Caco-2 (cell line): ENCODE results near the gene ADIG. TPM values are rescaled to one million over a fixed set of nuclear protein-coding genes. Genes with fewer than 3 reads are reported as not detected.

Source experiments
- BruUV-seq: library from RNA; stranded (reverse); fragments of 400-500 nt; replicated peaks from 2 replicates; lab custom pipeline; 2021; lab: Mats Ljungman, UMichigan
- CTCF ChIA-PET: fragments of 300-600 bp; sonication (Branson Sonifier 250); formaldehyde crosslinking; loops from one replicate; lab custom pipeline; 2022; ENCODE audit warnings: antibody characterized with exemption; lab: Charles Lee
- POLR2A ChIA-PET: fragments of 300-600 bp; sonication (Branson Sonifier 250); formaldehyde crosslinking; loops from one replicate; lab custom pipeline; 2022; ENCODE audit warnings: antibody characterized with exemption; lab: Charles Lee
- DNase-seq, 2 experiments: peaks; one replicate each; pipeline versions ENCODE4 v3.0.0 to v3.0.0-alpha.2; 2020 to 2022
- H3K27me3 ChIP-seq: replicated peaks from 2 replicates; pipeline ENCODE4 v1.6.0; 2011; ENCODE audit warnings: low read length; ENCODE audit not compliant: control insufficient read depth, insufficient read depth
- H3K36me3 ChIP-seq: 2 replicates; pipeline ENCODE4 v1.5.1; 2011; ENCODE audit warnings: low read length; ENCODE audit not compliant: control insufficient read depth, insufficient read depth
- H3K4me1 ChIP-seq: fragments of 250-450 bp; sonication (Bioruptor Pico); 2 replicates; pipeline ENCODE4 v1.5.1; 2020; ENCODE audit warnings: mild to moderate bottlenecking
- H3K4me3 ChIP-seq: 2 replicates; pipeline ENCODE4 v1.5.1; 2011; ENCODE audit warnings: low read depth, mild to moderate bottlenecking, control low read depth, low read length
- H3K9me3 ChIP-seq: fragments of 250-450 bp; sonication (Bioruptor Pico); 2 replicates; pipeline ENCODE4 v1.5.1; 2020; ENCODE audit warnings: mild to moderate bottlenecking, moderate library complexity
- H3K27ac Mint-ChIP-seq: one replicate; pipeline ENCODE4 v1.8.0; 2022; ENCODE audit warnings: mixed read lengths; ENCODE audit not compliant: unreplicated experiment
- H3K27me3 Mint-ChIP-seq: one replicate; pipeline ENCODE4 v1.8.0; 2022; ENCODE audit warnings: mixed read lengths; ENCODE audit not compliant: insufficient read depth, unreplicated experiment
- H3K36me3 Mint-ChIP-seq: one replicate; pipeline ENCODE4 v1.8.0; 2022; ENCODE audit warnings: mild to moderate bottlenecking, mixed read lengths; ENCODE audit not compliant: insufficient read depth, unreplicated experiment
- H3K4me1 Mint-ChIP-seq: one replicate; pipeline ENCODE4 v1.8.0; 2022; ENCODE audit warnings: low read depth, mixed read lengths; ENCODE audit not compliant: unreplicated experiment
- H3K4me3 Mint-ChIP-seq: one replicate; pipeline ENCODE4 v1.8.0; 2022; ENCODE audit warnings: mild to moderate bottlenecking, moderate library complexity, mixed read lengths; ENCODE audit not compliant: unreplicated experiment
- H3K9me3 Mint-ChIP-seq: one replicate; pipeline ENCODE4 v1.8.0; 2022; ENCODE audit warnings: mixed read lengths; ENCODE audit not compliant: unreplicated experiment
- CTCF ChIP-seq, 2 experiments: fragments of 200-600 bp in 1 of 2; IDR thresholded peaks; 1 replicate in 1 of 2; 2 replicates in 1 of 2; pipeline versions ENCODE4 v1.5.1 to v1.8.0; 2011 to 2022; ENCODE audit warnings: antibody characterized with exemption in 1 of 2, control low read depth in 1 of 2, inconsistent platforms in 1 of 2, low read depth in 1 of 2, low read length in 1 of 2, mild to moderate bottlenecking in 1 of 2, moderate library complexity in 1 of 2; ENCODE audit not compliant: insufficient read depth in 1 of 2, severe bottlenecking in 1 of 2, unreplicated experiment in 1 of 2
- intact Hi-C: fragments of 100-400 bp; cut with micrococcal nuclease; formaldehyde crosslinking; loops from one replicate; pipeline ENCODE4 v1.10.0; 2022; ENCODE audit not compliant: unreplicated experiment
- total RNA-seq: library from RNA; stranded (reverse); gene quantifications from 2 replicates; pipeline ENCODE4 v1.2.3, GENCODE V29; 2022

ADIG gene
- total RNA-seq, 1 experiment from 2014 or later: not detected

- Mint-ChIP-seq H3K9me3 (no peaks in the 10 kb centered on the region), H3K36me3 (peaks cover 51% of the 10 kb centered on the region), H3K27ac (no peak overlapping the region), H3K4me1 (no peaks in the 10 kb centered on the region), H3K27me3 (no peaks in the 10 kb centered on the region), H3K4me3 (no peak overlapping the region)
- Histone ChIP-seq H3K36me3 (no peaks in the 10 kb centered on the region), H3K9me3 (no peaks in the 10 kb centered on the region), H3K27me3 (no peaks in the 10 kb centered on the region), H3K4me3 (no peak overlapping the region), H3K4me1 (no peaks in the 10 kb centered on the region)
- TF ChIP-seq CTCF (IDR thresholded peaks at IDR 0.05; ENCODE audit: insufficient read depth in 1 of 2, low read depth in 1 of 2, low read length in 1 of 2, severe bottlenecking in 1 of 2, unreplicated experiment in 1 of 2): no peak
- CTCF ChIA-PET: interaction anchor here (1.2 kb wide), 1 partner anchor 12 kb away, joined by 3 read pairs; no protein-coding TSS in a partner anchor
- no peak for DNase-seq
- intact Hi-C loops: no loop called here
- BruUV-seq: no TSS peak
- POLR2A ChIA-PET: no interaction called here
Observed at GRCh38 chr20:38566036-38566598, 14.9 kb upstream of the ADIG start.

GRCh38 chr20:38569747-38570525 lies 11.1 kb upstream of the ADIG start:
- intact Hi-C loops: no loop called here
- H3K36me3 ChIP-seq: no peaks in the 10 kb centered on the region
- DNase-seq: no peak
- no peaks in the 10 kb centered on the region for H3K9me3 ChIP-seq
- no peak for TF ChIP-seq CTCF (IDR thresholded peaks at IDR 0.05; ENCODE audit: insufficient read depth in 1 of 2, low read depth in 1 of 2, low read length in 1 of 2, severe bottlenecking in 1 of 2, unreplicated experiment in 1 of 2)
- Mint-ChIP-seq H3K4me1 (no peaks in the 10 kb centered on the region), H3K36me3 (peaks cover 53% of the 10 kb centered on the region), H3K27ac (no peak overlapping the region), H3K27me3 (no peaks in the 10 kb centered on the region), H3K4me3 (no peak overlapping the region), H3K9me3 (no peaks in the 10 kb centered on the region)
- no TSS peak for BruUV-seq
- H3K4me1 ChIP-seq: no peaks in the 10 kb centered on the region
- no peaks in the 10 kb centered on the region for H3K27me3 ChIP-seq
- H3K4me3 ChIP-seq: no peak overlapping the region
- ChIA-PET POLR2A (no interaction called here), CTCF (no interaction called here)

- no peak overlapping the region for H3K4me3 ChIP-seq
- H3K9me3 ChIP-seq: no peaks in the 10 kb centered on the region
- no peak overlapping the region for H3K4me3 Mint-ChIP-seq
- no peaks in the 10 kb centered on the region for H3K4me1 ChIP-seq
- H3K27me3 Mint-ChIP-seq: no peaks in the 10 kb centered on the region
- ChIA-PET POLR2A (no interaction called here), CTCF (no interaction called here)
- no peaks in the 10 kb centered on the region for H3K4me1 Mint-ChIP-seq
- intact Hi-C loops: no loop called here
- H3K27me3 ChIP-seq: no peaks in the 10 kb centered on the region
- no peaks in the 10 kb centered on the region for H3K9me3 Mint-ChIP-seq
- H3K36me3 Mint-ChIP-seq: peaks cover 57% of the 10 kb centered on the region
- no peak overlapping the region for H3K27ac Mint-ChIP-seq
- DNase-seq: no peak
- H3K36me3 ChIP-seq: no peaks in the 10 kb centered on the region
- no peak for TF ChIP-seq CTCF (IDR thresholded peaks at IDR 0.05; ENCODE audit: insufficient read depth in 1 of 2, low read depth in 1 of 2, low read length in 1 of 2, severe bottlenecking in 1 of 2, unreplicated experiment in 1 of 2)
- BruUV-seq: no TSS peak
Observed at GRCh38 chr20:38573413-38573812, 7.6 kb upstream of the ADIG start.
